ENCODE measurements around the gene CKMT2.

GRCh38 chr5:81208904-81209303, 24.2 kb upstream of the CKMT2 start:
- TF ChIP-seq ZNF281 (CRISPR knock-in tag; IDR thresholded peaks at IDR 0.05) (no peak), AFF4 (CRISPR knock-in tag; IDR thresholded peaks at IDR 0.05; ENCODE audit: borderline replicate concordance) (no peak), ZNF263 (CRISPR knock-in tag; IDR thresholded peaks at IDR 0.05; ENCODE audit: low read depth) (no peak), SP1 (CRISPR knock-in tag; conservative IDR thresholded peaks at IDR 0.05) (no peak), ELF4 (CRISPR knock-in tag; IDR thresholded peaks at IDR 0.05; ENCODE audit: low read depth) (no peak), ZNF532 (CRISPR knock-in tag; IDR thresholded peaks at IDR 0.05; ENCODE audit: borderline replicate concordance) (no peak), CTCF (IDR thresholded peaks at IDR 0.05) (no peak), FOXP4 (CRISPR knock-in tag; IDR thresholded peaks at IDR 0.05) (no peak), E2F1 (CRISPR knock-in tag; IDR thresholded peaks at IDR 0.05) (no peak), HMGXB4 (CRISPR knock-in tag; IDR thresholded peaks at IDR 0.05) (no peak), FOXJ3 (CRISPR knock-in tag; IDR thresholded peaks at IDR 0.05; ENCODE audit: borderline replicate concordance) (no peak), ZBTB43 (CRISPR knock-in tag; IDR thresholded peaks at IDR 0.05) (no peak), ZNF416 (CRISPR knock-in tag; IDR thresholded peaks at IDR 0.05) (no peak), TEAD4 (CRISPR knock-in tag; IDR thresholded peaks at IDR 0.05) (no peak)

Measured in WTC11 (cell line).